Endothelial cell (in vitro differentiated cells): ENCODE results near the gene SEC23A. TPM values are rescaled to one million over a fixed set of nuclear protein-coding genes. Genes with fewer than 3 reads are reported as not detected.

ENCODE experiments used
- DNase-seq: peaks from one replicate; pipeline ENCODE4 v3.0.0; 2021; ENCODE audit warnings: low spot score
- H3K27ac Mint-ChIP-seq: one replicate; pipeline ENCODE4 v1.8.0; 2021; ENCODE audit warnings: mixed read lengths, inconsistent platforms; ENCODE audit not compliant: unreplicated experiment
- H3K27me3 Mint-ChIP-seq: one replicate; pipeline ENCODE4 v1.8.0; 2021; ENCODE audit warnings: mild to moderate bottlenecking, moderate library complexity, mixed read lengths, inconsistent platforms; ENCODE audit not compliant: unreplicated experiment
- H3K36me3 Mint-ChIP-seq: one replicate; pipeline ENCODE4 v1.8.0; 2021; ENCODE audit warnings: mild to moderate bottlenecking, low read depth, mixed read lengths, inconsistent platforms; ENCODE audit not compliant: unreplicated experiment
- H3K4me1 Mint-ChIP-seq: one replicate; pipeline ENCODE4 v1.8.0; 2021; ENCODE audit warnings: mild to moderate bottlenecking, mixed read lengths, inconsistent platforms; ENCODE audit not compliant: unreplicated experiment
- H3K4me3 Mint-ChIP-seq: one replicate; pipeline ENCODE4 v1.8.0; 2021; ENCODE audit warnings: mild to moderate bottlenecking, mixed read lengths, inconsistent platforms; ENCODE audit not compliant: unreplicated experiment
- H3K9me3 Mint-ChIP-seq: one replicate; pipeline ENCODE4 v1.8.0; 2021; ENCODE audit warnings: mixed read lengths, inconsistent platforms; ENCODE audit not compliant: unreplicated experiment
- total RNA-seq: library from RNA; stranded (reverse); fragmentation: NEBNext Ultra II Directional; extraction: Animal tissue kit (Norgen Biotek cat#: 25700); gene quantifications from one replicate; pipeline ENCODE4 v1.2.1, GENCODE V29; 2021; ENCODE audit not compliant: unreplicated experiment
- TF ChIP-seq, protein P1 (sequence below): fragments of 200-600 bp; sonication (generic); IDR thresholded peaks from one replicate; pipeline ENCODE4 v1.5.0; 2021; ENCODE audit warnings: antibody characterized with exemption; ENCODE audit not compliant: unreplicated experiment

Gene SEC23A
- total RNA-seq, 1 donor from 2014 or later, result 44.1 TPM

DNA sequence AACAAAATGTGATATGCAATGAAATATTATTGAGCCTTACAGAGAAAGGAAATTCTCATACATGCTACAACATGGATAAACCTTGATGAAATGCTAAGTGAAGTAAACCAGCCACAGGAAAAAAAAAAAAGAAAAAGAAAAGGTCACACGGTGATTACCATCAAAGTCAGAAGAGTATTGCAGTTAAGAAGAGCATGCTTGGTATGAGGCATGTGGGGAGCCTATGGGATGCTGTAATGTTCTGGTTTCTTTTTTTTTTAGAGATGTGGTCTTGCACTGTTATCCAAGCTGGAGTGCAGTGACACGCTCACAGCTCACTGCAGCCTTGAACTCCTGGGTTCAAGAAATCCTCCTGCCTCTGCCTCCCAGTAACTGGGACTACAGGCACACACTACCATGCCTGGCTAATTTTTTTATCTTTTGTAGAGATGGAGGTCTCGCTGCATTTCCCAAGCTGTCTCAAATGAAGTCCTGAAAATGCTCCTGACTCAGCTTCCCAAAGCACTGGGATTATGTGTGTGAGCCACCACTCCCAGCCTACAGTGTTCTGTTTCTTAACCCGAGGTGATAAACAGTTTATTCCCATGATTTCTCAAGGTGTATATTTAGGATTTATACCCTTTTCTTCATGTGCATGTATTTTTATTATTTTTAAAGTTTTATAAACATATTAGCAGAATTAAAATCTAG, 96.2 kb downstream of the SEC23A start:
- H3K9me3 Mint-ChIP-seq, result no peaks in the 10 kb centered on the region
- H3K27me3 Mint-ChIP-seq, result peaks cover 2% of the 10 kb centered on the region
- no peak overlapping the region for H3K27ac Mint-ChIP-seq
- TF ChIP-seq, protein P1, sequence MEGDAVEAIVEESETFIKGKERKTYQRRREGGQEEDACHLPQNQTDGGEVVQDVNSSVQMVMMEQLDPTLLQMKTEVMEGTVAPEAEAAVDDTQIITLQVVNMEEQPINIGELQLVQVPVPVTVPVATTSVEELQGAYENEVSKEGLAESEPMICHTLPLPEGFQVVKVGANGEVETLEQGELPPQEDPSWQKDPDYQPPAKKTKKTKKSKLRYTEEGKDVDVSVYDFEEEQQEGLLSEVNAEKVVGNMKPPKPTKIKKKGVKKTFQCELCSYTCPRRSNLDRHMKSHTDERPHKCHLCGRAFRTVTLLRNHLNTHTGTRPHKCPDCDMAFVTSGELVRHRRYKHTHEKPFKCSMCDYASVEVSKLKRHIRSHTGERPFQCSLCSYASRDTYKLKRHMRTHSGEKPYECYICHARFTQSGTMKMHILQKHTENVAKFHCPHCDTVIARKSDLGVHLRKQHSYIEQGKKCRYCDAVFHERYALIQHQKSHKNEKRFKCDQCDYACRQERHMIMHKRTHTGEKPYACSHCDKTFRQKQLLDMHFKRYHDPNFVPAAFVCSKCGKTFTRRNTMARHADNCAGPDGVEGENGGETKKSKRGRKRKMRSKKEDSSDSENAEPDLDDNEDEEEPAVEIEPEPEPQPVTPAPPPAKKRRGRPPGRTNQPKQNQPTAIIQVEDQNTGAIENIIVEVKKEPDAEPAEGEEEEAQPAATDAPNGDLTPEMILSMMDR, result no peak
- no peak overlapping the region for H3K4me3 Mint-ChIP-seq
- H3K36me3 Mint-ChIP-seq, result no peaks in the 10 kb centered on the region
- no peak for DNase-seq
- H3K4me1 Mint-ChIP-seq, result no peaks in the 10 kb centered on the region

DNA sequence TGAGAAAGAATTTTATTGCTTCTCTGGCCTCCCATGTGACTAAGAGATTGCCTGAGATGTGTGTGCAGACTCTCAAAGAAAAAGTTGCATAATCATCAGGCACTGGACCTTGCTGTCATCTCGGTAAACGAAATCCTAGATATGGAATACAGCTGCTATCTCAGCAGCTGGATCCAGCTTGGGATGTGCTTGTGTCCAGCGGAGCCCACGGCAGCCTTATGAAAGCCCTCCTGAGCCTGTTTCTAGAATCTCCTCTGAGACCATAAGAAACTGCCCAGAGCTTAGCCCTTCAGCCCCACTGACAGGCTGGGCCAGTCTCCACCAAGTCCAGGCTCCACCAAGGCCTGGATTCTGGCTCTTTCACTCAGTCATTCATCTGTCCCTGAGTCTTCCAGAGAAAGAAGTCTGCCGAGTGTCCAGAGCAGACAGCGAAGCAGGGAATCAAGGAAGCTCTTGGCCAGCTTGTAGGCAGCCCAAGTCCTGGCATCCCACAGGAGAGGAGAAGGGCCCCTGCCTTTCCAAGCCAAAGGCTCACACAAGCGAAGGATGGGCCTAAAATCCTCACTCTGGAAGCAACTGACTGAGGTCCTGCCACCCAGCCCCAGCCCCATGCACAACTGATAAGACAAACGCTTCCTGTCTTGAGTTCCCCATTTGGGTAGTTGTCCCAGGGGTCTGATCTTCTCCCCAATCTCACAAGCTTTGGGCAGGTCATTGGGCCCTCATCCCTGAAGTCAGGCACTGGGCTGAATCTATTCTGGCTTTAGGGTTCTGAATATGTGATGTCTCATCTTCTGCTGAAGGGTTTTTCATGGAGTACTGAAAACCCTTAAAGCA, 97.8 kb downstream of the SEC23A start:
- Mint-ChIP-seq H3K4me1 (no peaks in the 10 kb centered on the region), H3K27ac (no peak overlapping the region), H3K27me3 (peaks cover 2% of the 10 kb centered on the region), H3K36me3 (no peaks in the 10 kb centered on the region), H3K9me3 (no peaks in the 10 kb centered on the region), H3K4me3 (no peak overlapping the region)
- DNase-seq, result no peak
- TF ChIP-seq, protein P1, result no peak

DNA sequence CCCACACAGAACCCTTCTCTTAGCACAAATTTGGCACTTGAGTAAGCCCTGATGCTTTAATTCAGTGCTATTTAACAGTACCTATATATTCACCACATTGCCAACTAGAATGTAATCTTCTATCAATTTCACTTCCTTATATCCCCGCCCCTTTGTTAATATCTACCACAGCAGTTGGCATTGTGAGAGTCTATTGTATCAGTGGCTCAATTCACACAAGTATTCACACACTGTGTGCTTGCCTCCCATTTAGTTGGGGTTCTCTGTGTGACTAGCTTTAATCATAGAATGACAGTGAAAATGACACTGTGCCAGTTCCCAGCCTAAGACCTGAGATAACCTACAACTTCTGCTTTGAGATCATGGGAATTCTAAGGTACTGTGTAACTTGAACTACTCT, 103.1 kb downstream of the SEC23A start:
- Mint-ChIP-seq H3K4me3 (no peak overlapping the region), H3K4me1 (peaks cover 5% of the 10 kb centered on the region), H3K27ac (no peak overlapping the region), H3K36me3 (no peaks in the 10 kb centered on the region), H3K9me3 (no peaks in the 10 kb centered on the region), H3K27me3 (peaks cover 2% of the 10 kb centered on the region)
- TF ChIP-seq, protein P1, result no peak
- no peak for DNase-seq

DNA sequence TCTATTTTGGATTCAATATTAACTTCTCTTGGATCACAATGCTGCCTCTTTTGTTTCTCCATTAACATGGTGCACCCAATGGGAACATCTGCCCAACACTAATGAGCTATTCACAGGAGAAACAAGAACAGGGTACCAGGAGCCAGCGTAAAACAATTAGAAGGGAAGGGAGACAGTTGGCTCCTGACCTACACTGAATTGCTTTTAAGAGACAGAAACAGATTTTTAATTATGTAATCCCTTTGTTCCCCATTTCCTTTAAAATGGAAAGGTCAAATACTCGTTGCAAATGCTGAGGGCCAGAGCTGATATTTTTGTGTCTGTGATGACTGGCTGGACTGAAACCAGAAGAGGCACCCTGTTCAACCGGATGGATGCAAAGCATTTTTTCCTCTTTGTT, 108.3 kb downstream of the SEC23A start:
- Mint-ChIP-seq H3K4me1 (peaks cover 24% of the 10 kb centered on the region), H3K27ac (no peak overlapping the region)

More for the DNA sequence above, 108.3 kb downstream of the SEC23A start:
- TF ChIP-seq, protein P1, result no peak
- H3K4me3 Mint-ChIP-seq, result no peak overlapping the region
- H3K9me3 Mint-ChIP-seq, result no peaks in the 10 kb centered on the region
- no peak for DNase-seq
- H3K27me3 Mint-ChIP-seq, result peaks cover 2% of the 10 kb centered on the region
- H3K36me3 Mint-ChIP-seq, result peaks cover under 1% of the 10 kb centered on the region
